Endothelial cell of umbilical vein (primary cell): ENCODE data around the gene TNFRSF19.

Source experiments
- CTCF ChIP-seq, 2 donors: IDR thresholded peaks; 1 replicate in 1 of 2; 2 replicates in 1 of 2; pipeline ENCODE4 v1.5.1; 2011; ENCODE audit warnings: low read length in 2 of 2, mild to moderate bottlenecking in 2 of 2, moderate library complexity in 2 of 2, control low read depth in 1 of 2, inconsistent platforms in 1 of 2, low read depth in 1 of 2; ENCODE audit not compliant: insufficient read depth in 1 of 2; ENCODE audit errors: extremely low read depth in 1 of 2
- POLR2A ChIP-seq: IDR thresholded peaks from 2 replicates; pipeline ENCODE4 v1.6.1; 2012; ENCODE audit warnings: low read depth, mild to moderate bottlenecking, control low read depth, low read length

- no peak for TF ChIP-seq CTCF (IDR thresholded peaks at IDR 0.05; ENCODE audit: extremely low read depth in 1 of 2, insufficient read depth in 1 of 2, low read depth in 1 of 2, low read length in 2 of 2)
- TF ChIP-seq POLR2A = no peak
Observed at GRCh38 chr13:23551213-23552008, 18.8 kb upstream of the TNFRSF19 start.
